Esophagus squamous epithelium (tissue), 4 donors: ENCODE results near the gene PTPRB.
"Not testable (repeated sequence)": the region's sequence is repeated elsewhere in the genome, so short reads cannot be mapped to it uniquely, and the experiment has no call there.

Source experiments
- CTCF ChIP-seq, 6 experiments: fragments of 450-650 bp in 4 of 6; fragments of 200-600 bp in 2 of 6; sonication (generic) in 2 of 6; IDR thresholded peaks; one replicate each; pipeline ENCODE4 v1.5.1; 2016 to 2019; ENCODE audit warnings: antibody characterized with exemption in 6 of 6, mild to moderate bottlenecking in 4 of 6, moderate library complexity in 4 of 6
- POLR2A ChIP-seq, 4 donors: fragments of 450-650 bp; IDR thresholded peaks; one replicate each; pipeline ENCODE4 v1.6.1; 2017; ENCODE audit warnings: antibody characterized with exemption in 4 of 4, mild to moderate bottlenecking in 4 of 4, moderate library complexity in 3 of 4

- not testable (repeated sequence) for TF ChIP-seq CTCF, POLR2A (IDR thresholded peaks at IDR 0.05)
These were observed 144.3 kb downstream of the PTPRB start for GRCh38 chr12:70492904-70493303.
